ENCODE measurements around the gene TRMT2B. TPM values are rescaled to one million over a fixed set of nuclear protein-coding genes. Genes with fewer than 3 reads are reported as not detected.

TRMT2B gene
- total RNA-seq, result 10 to 100 TPM; 11.9 to 29.9 (median 14.1) TPM

DNA sequence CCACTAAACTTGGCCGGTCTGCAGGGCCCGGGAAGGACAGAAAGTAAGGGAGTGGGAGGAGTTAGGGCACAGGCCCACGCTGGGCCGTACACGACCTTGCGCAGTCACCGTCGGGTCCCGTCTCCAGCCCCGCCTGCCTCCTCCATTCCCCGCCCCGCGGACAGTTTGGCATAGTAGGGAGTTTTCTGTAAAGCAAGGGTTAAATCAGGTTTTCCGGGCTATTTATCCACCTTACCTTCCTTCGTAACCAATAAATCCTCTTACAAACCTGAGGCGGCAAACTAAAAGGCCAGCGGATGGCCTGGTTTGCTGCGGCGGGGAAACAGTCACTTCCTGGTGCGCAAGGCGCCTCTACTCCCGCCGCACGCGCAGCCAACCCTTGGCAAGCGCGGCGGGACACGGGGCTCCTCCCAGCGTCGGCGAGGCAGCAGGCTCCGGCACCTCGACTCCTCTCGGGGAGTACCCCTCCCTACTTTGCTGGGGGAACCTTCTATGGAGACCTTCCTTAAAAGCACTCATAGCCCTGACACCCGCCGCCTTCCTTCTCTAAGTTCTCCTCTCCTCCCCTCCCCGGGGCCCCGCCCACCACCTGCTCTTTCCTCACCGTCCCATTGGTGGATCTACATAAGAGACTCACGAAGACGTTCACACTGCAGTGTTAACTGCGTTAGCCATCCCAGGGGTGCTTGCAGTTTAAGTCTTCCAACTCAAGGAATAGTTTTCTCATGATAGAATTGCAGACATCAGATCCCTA, at the start of gene TRMT2B:
Gene TRMT2B (minus strand): TSS at position 563 of the 754 bp plus-strand sequence. CDS start 9,822 bp downstream, outside the sequence.
- Histone ChIP-seq H3K4me1 (peaks cover 4% of the 10 kb centered on the region in 2 donors), H3K36me3 (no peaks in the 10 kb centered on the region), H3K4me3 (peak within 1 kb of the TSS; percentile 63 to 83 (median 74)), H3K9me3 (no peaks in the 10 kb centered on the region), H3K27me3 (no peaks in the 10 kb centered on the region), H3K27ac (peak within 1 kb of the TSS; percentile 86 to 95 (median 92))
- DNase-seq, result peak; percentile 50 to 80
- peak; percentile 95 to 96 for ATAC-seq
- in situ Hi-C loops (cut with MboI; ENCODE audit: low sequenced_read_pairs in 4 of 4), result loop anchor here in 1 of 4 donors (5.0 kb wide), 1 partner anchor 51 kb away; no protein-coding TSS in a partner anchor
- intact Hi-C loops (cut with DNase I; ENCODE audit: low total_unique reads), result loop anchor here (1.0 kb wide), 1 partner anchor 47 kb away; the partner anchor contains the start of gene CENPI
- TF ChIP-seq POLR2A (IDR thresholded peaks at IDR 0.05), result peak; percentile 45 to 47
- TF ChIP-seq, protein P1, sequence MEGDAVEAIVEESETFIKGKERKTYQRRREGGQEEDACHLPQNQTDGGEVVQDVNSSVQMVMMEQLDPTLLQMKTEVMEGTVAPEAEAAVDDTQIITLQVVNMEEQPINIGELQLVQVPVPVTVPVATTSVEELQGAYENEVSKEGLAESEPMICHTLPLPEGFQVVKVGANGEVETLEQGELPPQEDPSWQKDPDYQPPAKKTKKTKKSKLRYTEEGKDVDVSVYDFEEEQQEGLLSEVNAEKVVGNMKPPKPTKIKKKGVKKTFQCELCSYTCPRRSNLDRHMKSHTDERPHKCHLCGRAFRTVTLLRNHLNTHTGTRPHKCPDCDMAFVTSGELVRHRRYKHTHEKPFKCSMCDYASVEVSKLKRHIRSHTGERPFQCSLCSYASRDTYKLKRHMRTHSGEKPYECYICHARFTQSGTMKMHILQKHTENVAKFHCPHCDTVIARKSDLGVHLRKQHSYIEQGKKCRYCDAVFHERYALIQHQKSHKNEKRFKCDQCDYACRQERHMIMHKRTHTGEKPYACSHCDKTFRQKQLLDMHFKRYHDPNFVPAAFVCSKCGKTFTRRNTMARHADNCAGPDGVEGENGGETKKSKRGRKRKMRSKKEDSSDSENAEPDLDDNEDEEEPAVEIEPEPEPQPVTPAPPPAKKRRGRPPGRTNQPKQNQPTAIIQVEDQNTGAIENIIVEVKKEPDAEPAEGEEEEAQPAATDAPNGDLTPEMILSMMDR (IDR thresholded peaks at IDR 0.05 in 4 of 5, conservative IDR thresholded peaks at IDR 0.05 in 1 of 5), result no peak

GRCh38 chrX:101097546-101098453, 45.9 kb upstream of the TRMT2B start, which contains the start of gene CENPI:
TSS of gene CENPI (plus strand) at chrX:101098204. CDS start at chrX:101101071, 2,867 bp downstream.
- DNase-seq (peak; percentile 83 to 92), ATAC-seq (peak; percentile 97 to 98)
- no peaks in the 10 kb centered on the region for H3K27me3 ChIP-seq
- intact Hi-C loops (cut with DNase I; ENCODE audit: low total_unique reads), result loop anchor here (1.0 to 5.0 kb wide), 2 partner anchors 45 to 250 kb away; partner anchors contain the start of genes TIMM8A and TRMT2B
- H3K9me3 ChIP-seq, result no peaks in the 10 kb centered on the region
- no peaks in the 10 kb centered on the region for H3K4me1 ChIP-seq
- H3K4me3 ChIP-seq, result peak within 1 kb of the TSS; percentile 35 to 61 (median 60)
- H3K36me3 ChIP-seq, result no peaks in the 10 kb centered on the region
- in situ Hi-C loops (cut with MboI; ENCODE audit: low sequenced_read_pairs in 4 of 4), result no loop called here
- peak within 1 kb of the TSS; percentile 76 to 88 (median 88) for H3K27ac ChIP-seq
- TF ChIP-seq POLR2A (IDR thresholded peaks at IDR 0.05), result peak in 1 of 2 donors; percentile 62
- TF ChIP-seq, protein P1 (IDR thresholded peaks at IDR 0.05 in 4 of 5, conservative IDR thresholded peaks at IDR 0.05 in 1 of 5), result no peak

DNA sequence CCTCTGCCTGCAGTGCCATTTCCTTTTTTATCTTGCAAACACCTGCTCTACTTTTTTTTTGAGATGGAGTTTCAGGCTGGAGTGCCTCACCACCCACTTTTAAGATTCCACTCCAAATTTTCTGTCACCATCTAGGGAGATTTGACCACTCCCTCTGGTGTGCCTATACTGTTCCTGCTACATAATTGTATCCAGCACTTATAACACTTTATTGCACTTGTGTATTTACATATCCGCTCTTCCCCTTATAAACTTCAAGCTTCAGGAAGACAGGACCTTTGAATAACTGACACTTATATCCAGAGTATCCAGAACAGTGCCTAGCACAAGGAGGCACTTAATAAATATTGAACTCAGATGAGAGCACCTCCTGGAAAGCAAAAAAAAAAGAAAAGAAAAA, 39.9 kb upstream of the TRMT2B start:
- no peaks in the 10 kb centered on the region for H3K9me3 ChIP-seq
- ATAC-seq (no peak), DNase-seq (no peak)
- no peak overlapping the region for H3K4me3 ChIP-seq
- no peaks in the 10 kb centered on the region for H3K27me3 ChIP-seq
- H3K36me3 ChIP-seq, result no peaks in the 10 kb centered on the region
- no peaks in the 10 kb centered on the region for H3K4me1 ChIP-seq
- H3K27ac ChIP-seq, result no peak overlapping the region
- intact Hi-C loops (cut with DNase I; ENCODE audit: low total_unique reads), result no loop called here
- no peak for TF ChIP-seq POLR2A (IDR thresholded peaks at IDR 0.05)
- TF ChIP-seq, protein P1 (IDR thresholded peaks at IDR 0.05 in 4 of 5, conservative IDR thresholded peaks at IDR 0.05 in 1 of 5), result no peak
- in situ Hi-C loops (cut with MboI; ENCODE audit: low sequenced_read_pairs in 4 of 4), result no loop called here

DNA sequence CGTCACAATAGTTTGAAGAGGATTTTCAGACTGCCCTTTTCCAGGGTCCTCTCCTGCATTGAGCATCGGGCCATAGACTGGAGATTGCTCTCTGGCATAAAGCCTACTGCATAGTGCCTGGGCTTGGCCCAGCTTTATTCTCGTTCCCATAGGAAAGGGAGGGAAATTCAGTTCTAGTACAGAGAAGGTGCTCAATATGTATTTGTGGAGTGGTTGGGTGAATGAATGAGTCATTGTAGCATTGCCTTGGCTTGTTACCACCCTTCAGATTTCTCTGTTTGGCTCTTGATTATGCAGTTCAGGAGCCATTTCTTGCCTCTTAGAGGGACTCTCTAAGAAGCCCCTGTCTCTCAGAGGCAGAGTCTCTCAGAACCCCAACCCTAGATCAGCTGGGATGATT, 29.3 kb upstream of the TRMT2B start:
- no peak for TF ChIP-seq POLR2A (IDR thresholded peaks at IDR 0.05)
- TF ChIP-seq, protein P1 (IDR thresholded peaks at IDR 0.05 in 4 of 5, conservative IDR thresholded peaks at IDR 0.05 in 1 of 5), result no peak
- peaks cover 0 to 14% (median 6%) of the 10 kb centered on the region in 3 donors for H3K27me3 ChIP-seq
- intact Hi-C loops (cut with DNase I; ENCODE audit: low total_unique reads) (no loop called here), in situ Hi-C loops (cut with MboI; ENCODE audit: low sequenced_read_pairs in 4 of 4) (no loop called here)
- H3K9me3 ChIP-seq, result no peaks in the 10 kb centered on the region
- DNase-seq (no peak), ATAC-seq (no peak)
- no peaks in the 10 kb centered on the region for H3K36me3 ChIP-seq
- H3K27ac ChIP-seq, result no peak overlapping the region
- H3K4me3 ChIP-seq, result no peak overlapping the region
- H3K4me1 ChIP-seq, result no peaks in the 10 kb centered on the region

Measured in gastrocnemius medialis (tissue), 4 donors.